H1 (cell line): ENCODE measurements around the gene SLC25A28. TPM values are rescaled to one million over a fixed set of nuclear protein-coding genes. Genes with fewer than 3 reads are reported as not detected.

ENCODE experiments used
- CREB1 ChIP-seq: IDR thresholded peaks from 2 replicates; pipeline ENCODE4 v1.6.1; 2012; ENCODE audit warnings: inconsistent platforms
- KDM4A ChIP-seq: IDR thresholded peaks from one replicate; pipeline ENCODE4 v1.7.1; 2012; ENCODE audit warnings: low read depth, mild to moderate bottlenecking, moderate library complexity, low read length, inconsistent platforms; ENCODE audit not compliant: severe bottlenecking
- MAX ChIP-seq: IDR thresholded peaks from 2 replicates; pipeline ENCODE4 v1.6.1; 2012; ENCODE audit warnings: inconsistent platforms
- NRF1 ChIP-seq: IDR thresholded peaks from 2 replicates; pipeline ENCODE4 v1.6.1; 2011; ENCODE audit warnings: mild to moderate bottlenecking, low read depth, low read length, improper control_type of control experiment
- POU5F1 ChIP-seq: IDR thresholded peaks from 2 replicates; pipeline ENCODE4 v1.6.1; 2011; ENCODE audit warnings: low read depth, mild to moderate bottlenecking, low read length, moderate library complexity
- SP1 ChIP-seq: IDR thresholded peaks from 2 replicates; pipeline ENCODE4 v1.6.1; 2011; ENCODE audit warnings: low read depth, low read length
- SP4 ChIP-seq: IDR thresholded peaks from 2 replicates; pipeline ENCODE4 v1.6.1; 2012; ENCODE audit warnings: low read length, inconsistent platforms
- TAF7 ChIP-seq: optimal IDR thresholded peaks from 2 replicates; pipeline ENCODE3; 2011; ENCODE audit warnings: low read depth, mild to moderate bottlenecking, inconsistent platforms, low read length, moderate library complexity, borderline replicate concordance
- TBP ChIP-seq: IDR thresholded peaks from 2 replicates; pipeline ENCODE4 v1.6.1; 2011; ENCODE audit warnings: low read depth, low read length, improper control_type of control experiment
- polyA plus RNA-seq, 7 experiments: library from polyadenylated mRNA; depleted of rRNA in 3 of 7; stranded (reverse) in 5 of 7; unstranded in 2 of 7; fragments of >200 nt in 5 of 7; fragments of 200-250 nt in 2 of 7; gene quantifications; 1 replicate in 5 of 7; 2 replicates in 1 of 7; 4 replicates in 1 of 7; pipeline versions ENCODE4 v1.2.1 to v1.2.3, GENCODE V29; 2011 to 2013; ENCODE audit warnings: missing spikeins in 2 of 7, mixed read lengths in 2 of 7
- total RNA-seq: library from RNA; stranded (reverse); fragmentation: NEBNext Ultra II Directional; extraction: Animal tissue kit (Norgen Biotek cat#: 25700); gene quantifications from 2 replicates; pipeline ENCODE4 v1.2.1, GENCODE V29; 2021
- TF ChIP-seq, protein P1 (sequence below): fragments of 300-600 bp; sonication (generic); IDR thresholded peaks from 2 replicates; pipeline ENCODE4 v1.7.1; 2012; ENCODE audit warnings: low read length, moderate library complexity, mild to moderate bottlenecking, inconsistent platforms; ENCODE audit not compliant: insufficient replicate concordance

SLC25A28 gene
- total and polyA plus RNA-seq, 2 of the 8 experiments (the other 6 are each of a cell fraction or from before 2014, with no cell fraction given): 17.2 to 18.5 TPM

GRCh38 chr10:99619851-99620710, at the start of gene SLC25A28 (continued):
- TF ChIP-seq, protein P1, sequence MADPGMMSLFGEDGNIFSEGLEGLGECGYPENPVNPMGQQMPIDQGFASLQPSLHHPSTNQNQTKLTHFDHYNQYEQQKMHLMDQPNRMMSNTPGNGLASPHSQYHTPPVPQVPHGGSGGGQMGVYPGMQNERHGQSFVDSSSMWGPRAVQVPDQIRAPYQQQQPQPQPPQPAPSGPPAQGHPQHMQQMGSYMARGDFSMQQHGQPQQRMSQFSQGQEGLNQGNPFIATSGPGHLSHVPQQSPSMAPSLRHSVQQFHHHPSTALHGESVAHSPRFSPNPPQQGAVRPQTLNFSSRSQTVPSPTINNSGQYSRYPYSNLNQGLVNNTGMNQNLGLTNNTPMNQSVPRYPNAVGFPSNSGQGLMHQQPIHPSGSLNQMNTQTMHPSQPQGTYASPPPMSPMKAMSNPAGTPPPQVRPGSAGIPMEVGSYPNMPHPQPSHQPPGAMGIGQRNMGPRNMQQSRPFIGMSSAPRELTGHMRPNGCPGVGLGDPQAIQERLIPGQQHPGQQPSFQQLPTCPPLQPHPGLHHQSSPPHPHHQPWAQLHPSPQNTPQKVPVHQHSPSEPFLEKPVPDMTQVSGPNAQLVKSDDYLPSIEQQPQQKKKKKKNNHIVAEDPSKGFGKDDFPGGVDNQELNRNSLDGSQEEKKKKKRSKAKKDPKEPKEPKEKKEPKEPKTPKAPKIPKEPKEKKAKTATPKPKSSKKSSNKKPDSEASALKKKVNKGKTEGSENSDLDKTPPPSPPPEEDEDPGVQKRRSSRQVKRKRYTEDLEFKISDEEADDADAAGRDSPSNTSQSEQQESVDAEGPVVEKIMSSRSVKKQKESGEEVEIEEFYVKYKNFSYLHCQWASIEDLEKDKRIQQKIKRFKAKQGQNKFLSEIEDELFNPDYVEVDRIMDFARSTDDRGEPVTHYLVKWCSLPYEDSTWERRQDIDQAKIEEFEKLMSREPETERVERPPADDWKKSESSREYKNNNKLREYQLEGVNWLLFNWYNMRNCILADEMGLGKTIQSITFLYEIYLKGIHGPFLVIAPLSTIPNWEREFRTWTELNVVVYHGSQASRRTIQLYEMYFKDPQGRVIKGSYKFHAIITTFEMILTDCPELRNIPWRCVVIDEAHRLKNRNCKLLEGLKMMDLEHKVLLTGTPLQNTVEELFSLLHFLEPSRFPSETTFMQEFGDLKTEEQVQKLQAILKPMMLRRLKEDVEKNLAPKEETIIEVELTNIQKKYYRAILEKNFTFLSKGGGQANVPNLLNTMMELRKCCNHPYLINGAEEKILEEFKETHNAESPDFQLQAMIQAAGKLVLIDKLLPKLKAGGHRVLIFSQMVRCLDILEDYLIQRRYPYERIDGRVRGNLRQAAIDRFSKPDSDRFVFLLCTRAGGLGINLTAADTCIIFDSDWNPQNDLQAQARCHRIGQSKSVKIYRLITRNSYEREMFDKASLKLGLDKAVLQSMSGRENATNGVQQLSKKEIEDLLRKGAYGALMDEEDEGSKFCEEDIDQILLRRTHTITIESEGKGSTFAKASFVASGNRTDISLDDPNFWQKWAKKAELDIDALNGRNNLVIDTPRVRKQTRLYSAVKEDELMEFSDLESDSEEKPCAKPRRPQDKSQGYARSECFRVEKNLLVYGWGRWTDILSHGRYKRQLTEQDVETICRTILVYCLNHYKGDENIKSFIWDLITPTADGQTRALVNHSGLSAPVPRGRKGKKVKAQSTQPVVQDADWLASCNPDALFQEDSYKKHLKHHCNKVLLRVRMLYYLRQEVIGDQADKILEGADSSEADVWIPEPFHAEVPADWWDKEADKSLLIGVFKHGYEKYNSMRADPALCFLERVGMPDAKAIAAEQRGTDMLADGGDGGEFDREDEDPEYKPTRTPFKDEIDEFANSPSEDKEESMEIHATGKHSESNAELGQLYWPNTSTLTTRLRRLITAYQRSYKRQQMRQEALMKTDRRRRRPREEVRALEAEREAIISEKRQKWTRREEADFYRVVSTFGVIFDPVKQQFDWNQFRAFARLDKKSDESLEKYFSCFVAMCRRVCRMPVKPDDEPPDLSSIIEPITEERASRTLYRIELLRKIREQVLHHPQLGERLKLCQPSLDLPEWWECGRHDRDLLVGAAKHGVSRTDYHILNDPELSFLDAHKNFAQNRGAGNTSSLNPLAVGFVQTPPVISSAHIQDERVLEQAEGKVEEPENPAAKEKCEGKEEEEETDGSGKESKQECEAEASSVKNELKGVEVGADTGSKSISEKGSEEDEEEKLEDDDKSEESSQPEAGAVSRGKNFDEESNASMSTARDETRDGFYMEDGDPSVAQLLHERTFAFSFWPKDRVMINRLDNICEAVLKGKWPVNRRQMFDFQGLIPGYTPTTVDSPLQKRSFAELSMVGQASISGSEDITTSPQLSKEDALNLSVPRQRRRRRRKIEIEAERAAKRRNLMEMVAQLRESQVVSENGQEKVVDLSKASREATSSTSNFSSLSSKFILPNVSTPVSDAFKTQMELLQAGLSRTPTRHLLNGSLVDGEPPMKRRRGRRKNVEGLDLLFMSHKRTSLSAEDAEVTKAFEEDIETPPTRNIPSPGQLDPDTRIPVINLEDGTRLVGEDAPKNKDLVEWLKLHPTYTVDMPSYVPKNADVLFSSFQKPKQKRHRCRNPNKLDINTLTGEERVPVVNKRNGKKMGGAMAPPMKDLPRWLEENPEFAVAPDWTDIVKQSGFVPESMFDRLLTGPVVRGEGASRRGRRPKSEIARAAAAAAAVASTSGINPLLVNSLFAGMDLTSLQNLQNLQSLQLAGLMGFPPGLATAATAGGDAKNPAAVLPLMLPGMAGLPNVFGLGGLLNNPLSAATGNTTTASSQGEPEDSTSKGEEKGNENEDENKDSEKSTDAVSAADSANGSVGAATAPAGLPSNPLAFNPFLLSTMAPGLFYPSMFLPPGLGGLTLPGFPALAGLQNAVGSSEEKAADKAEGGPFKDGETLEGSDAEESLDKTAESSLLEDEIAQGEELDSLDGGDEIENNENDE: no peak
- TF ChIP-seq KDM4A (peak; percentile 22), SP1 (peak; percentile 97), CREB1 (peak; percentile 32; the same call in 1 of the 2 replicates), MAX (peak; percentile 45; the same call in 1 of the 2 replicates), TAF7 (no peak), TBP (no peak; the same call in 1 of the 2 replicates), SP4 (peak; percentile 88; the same call in 1 of the 2 replicates), POU5F1 (no peak), NRF1 (no peak)
